Right lobe of liver (tissue), 4 donors: ENCODE data around the gene BRD3OS.

ENCODE experiments used
- POLR2A ChIP-seq: fragments of 450-650 bp; IDR thresholded peaks from one replicate; pipeline ENCODE4 v1.6.1; 2017; ENCODE audit warnings: antibody characterized with exemption, mild to moderate bottlenecking
- TF ChIP-seq, protein P1 (sequence below), 4 donors: fragments of 200-600 bp in 3 of 4; fragments of 450-650 bp in 1 of 4; IDR thresholded peaks; one replicate each; pipeline versions ENCODE4 v1.5.1 to v1.8.0; 2016 to 2022; ENCODE audit warnings: antibody characterized with exemption in 4 of 4, mild to moderate bottlenecking in 2 of 4
- donor health status: DM: no; HTN: no; CAD: no.
- donor health status: DM: no; HTN: no; CAD: no.
- donor health status: DM: no; HTN: yes; CAD: no.

DNA sequence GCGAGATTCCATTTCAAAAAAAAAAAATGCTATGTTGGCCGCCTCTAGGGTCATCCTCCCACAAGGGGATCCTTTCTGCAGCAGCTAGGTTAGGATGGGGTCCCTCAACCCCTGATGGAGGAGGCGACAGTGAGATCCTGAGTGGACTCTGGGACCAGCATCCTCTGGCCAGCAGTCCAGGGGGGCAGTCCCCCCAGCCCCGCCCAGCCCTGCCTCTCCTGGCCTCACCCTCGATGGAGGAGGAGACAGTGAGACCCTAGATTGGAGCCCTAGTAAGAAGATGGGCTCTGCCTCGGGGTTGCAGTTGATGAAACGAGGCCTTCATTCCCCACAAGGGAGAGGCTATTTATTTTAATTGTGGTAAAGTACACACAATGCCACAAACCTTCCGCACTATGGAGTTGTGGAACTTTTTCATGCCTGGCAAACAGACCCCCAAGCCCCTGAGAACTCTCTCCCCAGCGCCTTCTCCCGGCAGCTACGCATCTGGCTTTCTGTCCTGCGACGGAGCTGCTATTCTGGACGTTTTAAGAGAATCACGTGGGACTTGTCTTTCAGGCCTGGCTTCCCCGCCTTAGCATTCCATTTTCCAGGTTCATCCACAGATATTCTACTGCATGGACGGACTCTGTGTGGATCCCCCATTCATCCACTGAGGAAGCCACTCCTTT, 49.0 kb upstream of the BRD3OS start:
- TF ChIP-seq, protein P1, sequence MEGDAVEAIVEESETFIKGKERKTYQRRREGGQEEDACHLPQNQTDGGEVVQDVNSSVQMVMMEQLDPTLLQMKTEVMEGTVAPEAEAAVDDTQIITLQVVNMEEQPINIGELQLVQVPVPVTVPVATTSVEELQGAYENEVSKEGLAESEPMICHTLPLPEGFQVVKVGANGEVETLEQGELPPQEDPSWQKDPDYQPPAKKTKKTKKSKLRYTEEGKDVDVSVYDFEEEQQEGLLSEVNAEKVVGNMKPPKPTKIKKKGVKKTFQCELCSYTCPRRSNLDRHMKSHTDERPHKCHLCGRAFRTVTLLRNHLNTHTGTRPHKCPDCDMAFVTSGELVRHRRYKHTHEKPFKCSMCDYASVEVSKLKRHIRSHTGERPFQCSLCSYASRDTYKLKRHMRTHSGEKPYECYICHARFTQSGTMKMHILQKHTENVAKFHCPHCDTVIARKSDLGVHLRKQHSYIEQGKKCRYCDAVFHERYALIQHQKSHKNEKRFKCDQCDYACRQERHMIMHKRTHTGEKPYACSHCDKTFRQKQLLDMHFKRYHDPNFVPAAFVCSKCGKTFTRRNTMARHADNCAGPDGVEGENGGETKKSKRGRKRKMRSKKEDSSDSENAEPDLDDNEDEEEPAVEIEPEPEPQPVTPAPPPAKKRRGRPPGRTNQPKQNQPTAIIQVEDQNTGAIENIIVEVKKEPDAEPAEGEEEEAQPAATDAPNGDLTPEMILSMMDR (IDR thresholded peaks at IDR 0.05) = no peak
- TF ChIP-seq POLR2A = no peak
